OCI-LY1 (cell line): Measurements from ENCODE around the gene PTTG1IP2.

Source experiments
- H2AFZ ChIP-seq: fragments of 200-600 bp; sonication (generic), shearing (Covaris generic); 2 replicates; pipeline ENCODE4 v1.6.0; 2014; ENCODE audit warnings: antibody characterized with exemption, mild to moderate bottlenecking, low read length
- H3F3A ChIP-seq: fragments of 200-600 bp; sonication (generic), shearing (Covaris generic); 2 replicates; pipeline ENCODE4 v1.6.0; 2014; ENCODE audit warnings: mild to moderate bottlenecking, antibody characterized with exemption, low read length, moderate library complexity; ENCODE audit not compliant: insufficient read depth
- H3K27ac ChIP-seq: fragments of 200-600 bp; sonication (generic); 2 replicates; pipeline ENCODE4 v1.5.1; 2014; ENCODE audit warnings: low read length, mixed run types, mild to moderate bottlenecking, low read depth; ENCODE audit not compliant: poor library complexity, severe bottlenecking
- H3K27me3 ChIP-seq: fragments of 200-600 bp; sonication (generic); 2 replicates; pipeline ENCODE4 v1.6.0; 2014; ENCODE audit warnings: antibody characterized with exemption, mild to moderate bottlenecking, low read length, moderate library complexity; ENCODE audit not compliant: insufficient read depth
- H3K36me3 ChIP-seq: fragments of 200-600 bp; sonication (generic); 2 replicates; pipeline ENCODE4 v1.6.1; 2014; ENCODE audit warnings: mild to moderate bottlenecking, antibody characterized with exemption, low read length, moderate library complexity, mixed read lengths; ENCODE audit not compliant: insufficient read depth
- H3K4me1 ChIP-seq: fragments of 200-600 bp; sonication (generic); 2 replicates; pipeline ENCODE4 v1.5.1; 2014; ENCODE audit warnings: mild to moderate bottlenecking, low read length, moderate library complexity; ENCODE audit not compliant: insufficient read depth, severe bottlenecking
- H3K4me2 ChIP-seq: fragments of 200-600 bp; sonication (generic), shearing (Covaris generic); 2 replicates; pipeline ENCODE4 v1.6.1; 2014; ENCODE audit warnings: low read length
- H3K4me3 ChIP-seq: fragments of 200-600 bp; sonication (generic); 2 replicates; pipeline ENCODE4 v1.5.1; 2014; ENCODE audit warnings: low read length, low read depth, mild to moderate bottlenecking, mixed read lengths; ENCODE audit not compliant: poor library complexity, severe bottlenecking
- H3K79me2 ChIP-seq: fragments of 200-600 bp; shearing (Covaris generic); 2 replicates; pipeline ENCODE4 v1.6.1; 2016; ENCODE audit warnings: mixed run types, low read length, mixed read lengths; ENCODE audit not compliant: insufficient read depth
- H3K9ac ChIP-seq: fragments of 200-600 bp; sonication (generic), shearing (Covaris generic); 2 replicates; pipeline ENCODE4 v1.6.1; 2014; ENCODE audit warnings: mild to moderate bottlenecking, low read length, mixed read lengths
- H3K9me2 ChIP-seq: fragments of 200-600 bp; sonication (generic), shearing (Covaris generic); 2 replicates; pipeline ENCODE4 v1.6.1; 2014; ENCODE audit warnings: low read depth, mild to moderate bottlenecking, low read length, mixed read lengths
- H3K9me3 ChIP-seq: fragments of 200-600 bp; shearing (Covaris generic); 2 replicates; pipeline ENCODE4 v1.6.1; 2014; ENCODE audit warnings: low read length, mixed read lengths
- H4K20me1 ChIP-seq: fragments of 200-600 bp; sonication (generic), shearing (Covaris generic); 2 replicates; pipeline ENCODE4 v1.6.0; 2016; ENCODE audit warnings: mild to moderate bottlenecking, low read length; ENCODE audit not compliant: insufficient read depth
- EZH2 ChIP-seq: fragments of 200-600 bp; sonication (generic), shearing (Covaris generic); IDR thresholded peaks from 2 replicates; pipeline ENCODE4 v1.8.0; 2017; ENCODE audit warnings: borderline replicate concordance, mixed run types, mild to moderate bottlenecking, antibody characterized with exemption, low read length, moderate library complexity, mixed read lengths
- TF ChIP-seq, protein P1 (sequence below): fragments of 200-600 bp; sonication (generic), shearing (Covaris generic); IDR thresholded peaks from 2 replicates; pipeline ENCODE4 v1.5.1; 2017; ENCODE audit warnings: mild to moderate bottlenecking, antibody characterized with exemption, low read length, moderate library complexity, mixed read lengths

The PTTG1IP2 gene

DNA sequence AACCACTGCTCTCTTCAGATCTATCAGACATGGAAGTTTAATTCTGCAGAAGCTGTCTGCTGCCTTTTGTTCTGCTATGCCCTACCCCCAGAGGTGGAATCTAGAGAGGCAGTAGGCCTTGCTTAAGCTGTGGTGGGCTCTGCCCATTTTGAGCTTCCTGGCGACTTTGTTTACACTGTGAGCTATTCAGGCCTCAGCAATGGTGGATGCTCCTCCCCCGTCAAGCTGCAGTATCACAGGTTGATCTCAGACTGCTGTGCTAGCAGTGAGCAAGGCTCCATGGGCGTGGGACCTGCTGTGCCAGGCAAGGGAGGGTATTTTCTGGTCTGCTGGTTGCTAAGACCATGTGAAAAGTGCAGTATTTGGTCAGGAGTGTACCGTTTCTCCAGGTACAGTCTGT lies 81.6 kb downstream of the PTTG1IP2 start:
- Histone ChIP-seq H3F3A (no peaks in the 10 kb centered on the region), H3K27ac (no peak overlapping the region), H3K9me3 (no peaks in the 10 kb centered on the region), H3K36me3 (no peaks in the 10 kb centered on the region), H3K9me2 (no peaks in the 10 kb centered on the region), H2AFZ (no peak overlapping the region), H3K4me3 (no peak overlapping the region), H3K9ac (no peak overlapping the region), H3K4me2 (no peak overlapping the region), H3K79me2 (no peaks in the 10 kb centered on the region), H3K27me3 (no peaks in the 10 kb centered on the region), H3K4me1 (no peaks in the 10 kb centered on the region), H4K20me1 (no peaks in the 10 kb centered on the region)
- TF ChIP-seq EZH2, result no peak
- TF ChIP-seq, protein P1, sequence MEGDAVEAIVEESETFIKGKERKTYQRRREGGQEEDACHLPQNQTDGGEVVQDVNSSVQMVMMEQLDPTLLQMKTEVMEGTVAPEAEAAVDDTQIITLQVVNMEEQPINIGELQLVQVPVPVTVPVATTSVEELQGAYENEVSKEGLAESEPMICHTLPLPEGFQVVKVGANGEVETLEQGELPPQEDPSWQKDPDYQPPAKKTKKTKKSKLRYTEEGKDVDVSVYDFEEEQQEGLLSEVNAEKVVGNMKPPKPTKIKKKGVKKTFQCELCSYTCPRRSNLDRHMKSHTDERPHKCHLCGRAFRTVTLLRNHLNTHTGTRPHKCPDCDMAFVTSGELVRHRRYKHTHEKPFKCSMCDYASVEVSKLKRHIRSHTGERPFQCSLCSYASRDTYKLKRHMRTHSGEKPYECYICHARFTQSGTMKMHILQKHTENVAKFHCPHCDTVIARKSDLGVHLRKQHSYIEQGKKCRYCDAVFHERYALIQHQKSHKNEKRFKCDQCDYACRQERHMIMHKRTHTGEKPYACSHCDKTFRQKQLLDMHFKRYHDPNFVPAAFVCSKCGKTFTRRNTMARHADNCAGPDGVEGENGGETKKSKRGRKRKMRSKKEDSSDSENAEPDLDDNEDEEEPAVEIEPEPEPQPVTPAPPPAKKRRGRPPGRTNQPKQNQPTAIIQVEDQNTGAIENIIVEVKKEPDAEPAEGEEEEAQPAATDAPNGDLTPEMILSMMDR, result no peak

DNA sequence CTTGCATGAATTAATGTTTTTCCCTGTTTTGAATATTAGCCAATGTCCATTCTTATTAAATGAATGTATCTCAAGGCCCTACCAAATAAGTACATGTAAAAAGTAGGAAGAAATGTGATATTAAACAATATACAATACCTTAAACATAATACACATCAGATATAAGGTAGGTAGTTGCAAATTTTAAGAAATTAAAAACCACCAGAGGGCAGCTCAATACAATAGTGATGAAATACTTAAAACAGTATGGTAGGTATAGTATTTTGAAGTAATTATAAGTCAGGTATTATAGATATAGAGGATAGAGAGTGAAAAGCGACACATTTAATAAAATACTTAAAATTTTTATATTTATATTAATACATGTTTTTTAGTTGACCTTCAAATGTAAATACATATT lies 83.1 kb downstream of the PTTG1IP2 start:
- Histone ChIP-seq H3K4me2 (no peak overlapping the region), H3K36me3 (no peaks in the 10 kb centered on the region), H3K9me3 (no peaks in the 10 kb centered on the region), H3K27ac (no peak overlapping the region), H3K4me3 (no peak overlapping the region), H3K79me2 (no peaks in the 10 kb centered on the region), H2AFZ (no peak overlapping the region), H3K4me1 (no peaks in the 10 kb centered on the region), H4K20me1 (no peaks in the 10 kb centered on the region), H3F3A (no peaks in the 10 kb centered on the region), H3K9me2 (no peaks in the 10 kb centered on the region), H3K27me3 (no peaks in the 10 kb centered on the region), H3K9ac (no peak overlapping the region)
- no peak for TF ChIP-seq EZH2
- TF ChIP-seq, protein P1, result peak; percentile 38; the same call in 1 of the 2 replicates

DNA sequence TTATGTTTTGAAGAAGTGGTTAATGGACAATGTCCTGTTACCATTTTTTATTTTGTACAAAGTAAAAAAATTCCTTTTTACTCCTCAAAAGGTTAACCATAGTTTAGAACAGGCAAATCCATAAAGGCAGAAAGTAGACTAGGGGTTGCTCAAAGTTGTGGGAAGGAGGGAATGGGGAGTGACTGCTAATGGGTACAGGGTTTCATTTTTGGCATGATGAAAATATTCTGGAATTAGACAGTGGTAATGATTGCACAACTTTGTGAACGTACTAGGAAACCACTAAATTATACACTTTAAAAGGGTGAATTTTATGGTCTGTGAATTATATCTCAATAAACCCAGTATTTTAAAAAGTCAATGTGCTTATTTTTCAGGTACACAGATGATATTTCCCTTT lies 91.3 kb downstream of the PTTG1IP2 start:
- H3K9me2 ChIP-seq, result no peaks in the 10 kb centered on the region
- no peaks in the 10 kb centered on the region for H3K9me3 ChIP-seq
- no peak overlapping the region for H3K9ac ChIP-seq
- TF ChIP-seq EZH2, result no peak
- TF ChIP-seq, protein P1, result no peak
- H3K4me1 ChIP-seq, result no peaks in the 10 kb centered on the region
- no peak overlapping the region for H3K4me2 ChIP-seq
- H3K27me3 ChIP-seq, result no peaks in the 10 kb centered on the region
- no peaks in the 10 kb centered on the region for H3F3A ChIP-seq
- H4K20me1 ChIP-seq, result no peaks in the 10 kb centered on the region
- H3K36me3 ChIP-seq, result no peaks in the 10 kb centered on the region
- H3K79me2 ChIP-seq, result no peaks in the 10 kb centered on the region
- H2AFZ ChIP-seq, result no peak overlapping the region
- H3K4me3 ChIP-seq, result no peak overlapping the region
- H3K27ac ChIP-seq, result no peak overlapping the region
